Activated B cell treated with CpG ODN at 0.5 μM for 24 hours (primary cell): ENCODE results near the gene IFFO2. TPM values are rescaled to one million over a fixed set of nuclear protein-coding genes. Genes with fewer than 3 reads are reported as not detected.

Source experiments
- ATAC-seq: fragments of 200-7000 bp; cut with Tn5 transposase; one replicate; pipeline ENCODE4 v1.10.0; 2021; ENCODE audit warnings: low read depth, mild to moderate bottlenecking, moderate library complexity
- CTCF ChIA-PET: fragments of 350-600 bp; sonication (Branson Sonifier 250); formaldehyde crosslinking; loops from one replicate; lab custom pipeline; 2021; ENCODE audit warnings: antibody characterized with exemption; lab: Charles Lee
- POLR2A ChIA-PET: fragments of 350-600 bp; sonication (Branson Sonifier 250); formaldehyde crosslinking; loops from one replicate; lab custom pipeline; 2021; ENCODE audit warnings: antibody characterized with exemption; lab: Charles Lee
- DNase-seq: peaks from one replicate; pipeline ENCODE4 v3.0.0; 2022
- H3K27ac Mint-ChIP-seq: one replicate; pipeline ENCODE4 v1.8.0; 2020; ENCODE audit warnings: mixed read lengths
- H3K27me3 Mint-ChIP-seq: one replicate; pipeline ENCODE4 v1.8.0; 2021; ENCODE audit warnings: mixed read lengths
- H3K36me3 Mint-ChIP-seq: one replicate; pipeline ENCODE4 v1.8.0; 2021; ENCODE audit warnings: low read depth, mixed read lengths
- H3K4me1 Mint-ChIP-seq: one replicate; pipeline ENCODE4 v1.8.0; 2021; ENCODE audit warnings: mixed read lengths
- H3K4me3 Mint-ChIP-seq: one replicate; pipeline ENCODE4 v1.8.0; 2020; ENCODE audit warnings: mild to moderate bottlenecking, mixed read lengths
- H3K9me3 Mint-ChIP-seq: one replicate; pipeline ENCODE4 v1.8.0; 2020; ENCODE audit warnings: mixed read lengths
- CTCF ChIP-seq: fragments of 200-600 bp; IDR thresholded peaks from one replicate; pipeline ENCODE4 v1.8.0; 2022; ENCODE audit warnings: antibody characterized with exemption, mild to moderate bottlenecking
- intact Hi-C: fragments of 100-400 bp; cut with micrococcal nuclease; formaldehyde crosslinking; loops from one replicate; pipeline ENCODE4 v1.15.1; 2024
- total RNA-seq: library from RNA; stranded (reverse); gene quantifications from 2 replicates; pipeline ENCODE4 v1.2.3, GENCODE V29; 2022

The IFFO2 gene
- total RNA-seq, 1 donor from 2014 or later: 13.0 TPM

GRCh38 chr1:18962121-18962721, 5.7 kb upstream of the IFFO2 start:
- Mint-ChIP-seq H3K4me1 (peaks cover 15% of the 10 kb centered on the region), H3K36me3 (no peaks in the 10 kb centered on the region), H3K27ac (no peak overlapping the region), H3K4me3 (no peak overlapping the region), H3K27me3 (peaks cover 16% of the 10 kb centered on the region), H3K9me3 (no peaks in the 10 kb centered on the region)
- ATAC-seq (no peak), DNase-seq (no peak)
- intact Hi-C loops: no loop called here
- ChIA-PET POLR2A (interaction anchor here (0.7 kb wide), 1 partner anchor 39 kb away, joined by 8 read pairs; no protein-coding TSS in a partner anchor), CTCF (interaction anchor here (13.5 kb wide), 1 partner anchor 56 kb away, joined by 216 read pairs; the partner anchor contains the start of gene ALDH4A1)
- TF ChIP-seq CTCF: no peak

GRCh38 chr1:18960821-18961220, 4.3 kb upstream of the IFFO2 start:
- DNase-seq: no peak
- intact Hi-C loops: no loop called here
- Mint-ChIP-seq H3K9me3 (no peaks in the 10 kb centered on the region), H3K27ac (no peak overlapping the region), H3K4me3 (no peak overlapping the region), H3K4me1 (peaks cover 13% of the 10 kb centered on the region), H3K27me3 (peaks cover 13% of the 10 kb centered on the region), H3K36me3 (no peaks in the 10 kb centered on the region)
- CTCF ChIA-PET: no interaction called here
- POLR2A ChIA-PET: no interaction called here
- no peak for ATAC-seq
- TF ChIP-seq CTCF: no peak

- H3K36me3 Mint-ChIP-seq: no peaks in the 10 kb centered on the region
- no peak overlapping the region for H3K27ac Mint-ChIP-seq
- ChIA-PET POLR2A (no interaction called here), CTCF (no interaction called here)
- no peaks in the 10 kb centered on the region for H3K9me3 Mint-ChIP-seq
- peaks cover 11% of the 10 kb centered on the region for H3K4me1 Mint-ChIP-seq
- no peak for TF ChIP-seq CTCF
- intact Hi-C loops: no loop called here
- ATAC-seq (no peak), DNase-seq (no peak)
- peaks cover 11% of the 10 kb centered on the region for H3K27me3 Mint-ChIP-seq
- no peak overlapping the region for H3K4me3 Mint-ChIP-seq
Measured at GRCh38 chr1:18960409-18960808, 3.9 kb upstream of the IFFO2 start.

- H3K27ac Mint-ChIP-seq: no peak overlapping the region
- DNase-seq (no peak), ATAC-seq (no peak)
- H3K27me3 Mint-ChIP-seq: peaks cover 11% of the 10 kb centered on the region
- H3K9me3 Mint-ChIP-seq: no peaks in the 10 kb centered on the region
- CTCF ChIA-PET: interaction anchor here (1.0 to 12.1 kb wide), 2 partner anchors 21 to 50 kb away, joined by 3 to 190 read pairs; no protein-coding TSS in a partner anchor
- no peaks in the 10 kb centered on the region for H3K36me3 Mint-ChIP-seq
- intact Hi-C loops: no loop called here
- peaks cover 19% of the 10 kb centered on the region for H3K4me1 Mint-ChIP-seq
- TF ChIP-seq CTCF: no peak
- H3K4me3 Mint-ChIP-seq: no peak overlapping the region
- POLR2A ChIA-PET: no interaction called here
Measured at GRCh38 chr1:18959591-18959990, 3.1 kb upstream of the IFFO2 start.

- Mint-ChIP-seq H3K4me3 (peak overlapping the region; percentile 88), H3K27me3 (peaks cover 11% of the 10 kb centered on the region), H3K36me3 (no peaks in the 10 kb centered on the region), H3K9me3 (no peaks in the 10 kb centered on the region), H3K4me1 (peaks cover 37% of the 10 kb centered on the region), H3K27ac (no peak overlapping the region)
- ChIA-PET POLR2A (interaction anchor here (1.7 to 2.4 kb wide), 3 partner anchors 10 to 55 kb away, joined by 13 to 16 read pairs (median 15); partner anchors contain the start of gene ALDH4A1), CTCF (interaction anchor here (1.8 to 12.1 kb wide), 3 partner anchors 15 to 55 kb away, joined by 6 to 190 read pairs (median 11); partner anchors contain the start of gene ALDH4A1)
- no peak for TF ChIP-seq CTCF
- intact Hi-C loops: loop anchor here (2.0 kb wide), 2 partner anchors 15 to 293 kb away; partner anchors contain the start of genes EMC1 and MRTO4
- DNase-seq (no peak), ATAC-seq (no peak)
Measured at GRCh38 chr1:18957532-18958300, 1.2 kb upstream of the IFFO2 start.
